NK-92 (cell line): Measurements from ENCODE around the gene TNFSF11.

ENCODE experiments used
- DNase-seq: peaks from one replicate; lab custom pipeline; 2025; ENCODE audit not compliant: unreplicated experiment; lab: John Stamatoyannopoulos, UW

The TNFSF11 gene

GRCh38 chr13:42574011-42574410, at the start of gene TNFSF11:
Gene TNFSF11 (plus strand): TSS chr13:42574152. CDS start chr13:42574304, 152 bp downstream.
- DNase-seq: no peak

- no peak for DNase-seq
Measured at GRCh38 chr13:42524487-42525034, 49.4 kb upstream of the TNFSF11 start.

- no peak for DNase-seq
Measured at GRCh38 chr13:42525035-42525504, 48.9 kb upstream of the TNFSF11 start.

GRCh38 chr13:42526276-42526675, 47.7 kb upstream of the TNFSF11 start:
- DNase-seq: no peak

- no peak for DNase-seq
Measured at GRCh38 chr13:42526804-42527203, 47.1 kb upstream of the TNFSF11 start.

- no peak for DNase-seq
Measured at GRCh38 chr13:42532561-42533335, 41.2 kb upstream of the TNFSF11 start.

- DNase-seq: no peak
Measured at GRCh38 chr13:42533336-42533591, 40.7 kb upstream of the TNFSF11 start.

- DNase-seq: no peak
Measured at GRCh38 chr13:42534785-42535184, 39.2 kb upstream of the TNFSF11 start.

GRCh38 chr13:42538996-42539395, 35.0 kb upstream of the TNFSF11 start:
- DNase-seq: no peak

GRCh38 chr13:42539670-42540069, 34.3 kb upstream of the TNFSF11 start:
- DNase-seq: no peak

GRCh38 chr13:42543215-42543797, 30.6 kb upstream of the TNFSF11 start:
- no peak for DNase-seq

- no peak for DNase-seq
Measured at GRCh38 chr13:42544246-42544926, 29.6 kb upstream of the TNFSF11 start.

GRCh38 chr13:42545842-42546241, 28.1 kb upstream of the TNFSF11 start:
- DNase-seq: no peak

GRCh38 chr13:42547612-42548011, 26.3 kb upstream of the TNFSF11 start:
- DNase-seq: no peak

- no peak for DNase-seq
Measured at GRCh38 chr13:42548731-42549551, 25.0 kb upstream of the TNFSF11 start.

GRCh38 chr13:42549552-42549936, 24.4 kb upstream of the TNFSF11 start:
- DNase-seq: no peak

- DNase-seq: no peak
Measured at GRCh38 chr13:42551611-42552010, 22.3 kb upstream of the TNFSF11 start.

GRCh38 chr13:42553098-42554046, 20.6 kb upstream of the TNFSF11 start:
- DNase-seq: no peak

- DNase-seq: no peak
Measured at GRCh38 chr13:42559057-42559456, 14.9 kb upstream of the TNFSF11 start.
